Skeletal muscle tissue (tissue), 4 donors: ENCODE measurements around the gene TESK2. TPM values are rescaled to one million over a fixed set of nuclear protein-coding genes. Genes with fewer than 3 reads are reported as not detected.
A peak's percentile ranks its signal among the peaks of the same experiment; 100 is the strongest.

ENCODE experiments used
- H3K27ac ChIP-seq: one replicate; pipeline ENCODE4 v1.7.0; 2013; ENCODE audit warnings: mild to moderate bottlenecking, low read depth, low read length, inconsistent platforms
- H3K27me3 ChIP-seq, 3 donors: one replicate each; pipeline ENCODE4 v1.7.0; 2013; ENCODE audit warnings: low read length in 3 of 3; ENCODE audit not compliant: control insufficient read depth in 3 of 3, insufficient read depth in 3 of 3
- H3K36me3 ChIP-seq, 3 donors: one replicate each; pipeline ENCODE4 v1.7.0; 2013; ENCODE audit warnings: low read length in 3 of 3; ENCODE audit not compliant: control insufficient read depth in 3 of 3, insufficient read depth in 3 of 3
- H3K4me1 ChIP-seq, 3 donors: one replicate each; pipeline ENCODE4 v1.7.0; 2013; ENCODE audit warnings: low read length in 3 of 3, mild to moderate bottlenecking in 3 of 3; ENCODE audit not compliant: control insufficient read depth in 3 of 3, insufficient read depth in 3 of 3
- H3K4me3 ChIP-seq, 3 donors: one replicate each; pipeline ENCODE4 v1.7.0; 2013; ENCODE audit warnings: low read length in 3 of 3
- H3K9ac ChIP-seq, 3 donors: one replicate each; pipeline ENCODE4 v1.7.0; 2013; ENCODE audit warnings: low read length in 3 of 3, mild to moderate bottlenecking in 3 of 3, moderate library complexity in 2 of 3, low read depth in 1 of 3
- H3K9me3 ChIP-seq, 3 donors: one replicate each; pipeline ENCODE4 v1.7.0; 2013; ENCODE audit warnings: low read length in 3 of 3; ENCODE audit not compliant: control insufficient read depth in 3 of 3
- total RNA-seq: library from RNA; depleted of rRNA; stranded (reverse); fragments of >200 nt; gene quantifications from one replicate; pipeline ENCODE4 v1.2.3, GENCODE V29; 2014
- donor health status: Osteomylitis.

The TESK2 gene
- total RNA-seq, 1 donor from 2014 or later: 2.6 TPM

DNA sequence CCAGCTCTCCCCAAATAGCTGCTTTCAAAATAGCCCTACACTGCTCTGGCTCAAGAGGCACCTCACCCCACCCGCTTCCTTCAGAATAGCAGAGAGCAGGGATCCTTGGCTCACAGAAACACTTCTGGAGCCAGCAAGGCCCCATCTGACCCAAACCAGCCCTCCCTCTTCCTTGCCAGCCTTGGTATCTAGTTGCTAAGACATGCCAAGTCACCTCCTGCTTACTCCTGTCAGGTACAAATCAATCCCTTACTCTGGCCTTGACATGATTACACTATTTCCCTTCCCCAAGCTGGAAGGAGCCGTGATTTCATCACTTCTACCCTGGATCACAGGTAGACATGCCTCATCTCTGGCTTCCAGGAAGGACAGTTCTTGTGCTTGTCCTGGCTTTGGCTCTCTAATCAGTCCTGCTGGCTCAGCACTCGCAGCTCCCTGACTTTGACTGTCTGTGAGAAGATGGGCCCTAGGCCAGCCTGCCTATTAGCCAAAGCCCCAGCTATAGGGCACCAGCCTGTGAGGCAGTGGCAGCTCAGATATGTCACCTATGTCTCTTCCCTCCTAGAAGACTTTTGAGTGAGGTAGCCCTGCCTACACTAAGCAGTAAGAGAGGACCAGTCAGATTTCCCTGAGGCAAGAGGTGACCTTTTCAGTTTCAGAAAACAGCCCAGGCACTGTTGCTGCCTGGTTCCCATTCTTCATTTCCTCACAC lies 141.8 kb downstream of the TESK2 start:
- H3K9me3 ChIP-seq: no peaks in the 10 kb centered on the region
- H3K27me3 ChIP-seq: no peaks in the 10 kb centered on the region
- peaks cover 47 to 64% (median 49%) of the 10 kb centered on the region in 3 donors for H3K4me1 ChIP-seq
- H3K9ac ChIP-seq: peak overlapping the region; percentile 40 to 65 (median 46)
- peaks cover 12 to 16% (median 12%) of the 10 kb centered on the region in 3 donors for H3K36me3 ChIP-seq
- peak overlapping the region; percentile 93 for H3K27ac ChIP-seq
- H3K4me3 ChIP-seq: peak overlapping the region in 2 of 3 donors; percentile 7 to 8

DNA sequence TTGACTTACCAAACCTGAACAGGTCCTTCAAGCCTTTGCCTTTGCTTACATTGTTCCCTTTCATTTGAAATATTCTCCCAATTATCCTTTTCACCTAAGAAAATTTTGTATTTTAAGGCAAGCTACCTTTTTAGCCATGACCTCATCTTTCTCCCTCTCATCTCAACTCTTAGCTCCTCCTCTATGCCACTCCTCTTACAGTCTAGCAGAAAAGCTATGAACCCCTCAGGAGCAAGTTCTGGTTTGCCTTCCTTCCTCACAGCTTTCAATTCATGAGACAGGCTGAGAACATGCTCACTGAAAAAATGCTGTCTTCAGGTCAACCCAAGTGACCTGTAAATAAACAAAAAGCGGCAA lies 142.4 kb downstream of the TESK2 start:
- Histone ChIP-seq H3K9ac (peak overlapping the region; percentile 40 to 65 (median 46)), H3K4me3 (peak overlapping the region in 2 of 3 donors; percentile 8 to 35), H3K4me1 (peaks cover 41 to 59% (median 44%) of the 10 kb centered on the region in 3 donors), H3K27ac (peak overlapping the region; percentile 93), H3K9me3 (no peaks in the 10 kb centered on the region), H3K36me3 (peaks cover 17 to 20% (median 17%) of the 10 kb centered on the region in 3 donors), H3K27me3 (no peaks in the 10 kb centered on the region)

DNA sequence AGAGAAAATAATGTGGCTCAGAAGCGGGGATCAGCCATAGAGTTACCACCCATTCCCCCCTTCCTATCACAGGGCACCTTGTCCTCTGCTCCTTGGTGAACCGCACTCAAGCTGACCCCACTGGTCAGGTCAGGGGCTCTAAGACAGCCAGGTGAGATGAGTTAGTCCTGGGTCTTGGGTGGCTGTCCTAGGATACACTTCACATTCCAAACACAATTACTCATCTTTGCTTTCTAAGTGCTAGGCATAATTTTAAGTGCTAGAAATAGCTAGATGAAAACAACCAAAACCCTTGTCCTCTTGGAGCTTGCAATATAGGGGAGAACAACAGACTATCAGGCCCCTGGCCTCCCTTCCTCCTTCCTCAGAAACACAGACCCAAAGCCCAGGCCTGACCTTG lies 142.9 kb downstream of the TESK2 start:
- Histone ChIP-seq H3K27ac (peak overlapping the region; percentile 93), H3K36me3 (peaks cover 23 to 26% (median 23%) of the 10 kb centered on the region in 3 donors), H3K27me3 (no peaks in the 10 kb centered on the region), H3K4me1 (peaks cover 38 to 59% (median 42%) of the 10 kb centered on the region in 3 donors), H3K9me3 (no peaks in the 10 kb centered on the region), H3K4me3 (peak overlapping the region in 2 of 3 donors; percentile 8 to 52), H3K9ac (peak overlapping the region; percentile 40 to 65 (median 46))

GRCh38 chr1:45346473-45346872 lies 144.5 kb downstream of the TESK2 start:
- H3K36me3 ChIP-seq: peaks cover 37 to 38% (median 37%) of the 10 kb centered on the region in 3 donors
- no peak overlapping the region for H3K4me3 ChIP-seq
- peaks cover 40 to 71% (median 48%) of the 10 kb centered on the region in 3 donors for H3K4me1 ChIP-seq
- H3K9me3 ChIP-seq: no peaks in the 10 kb centered on the region
- H3K27me3 ChIP-seq: no peaks in the 10 kb centered on the region
- H3K27ac ChIP-seq: peak overlapping the region; percentile 93
- no peak overlapping the region for H3K9ac ChIP-seq

GRCh38 chr1:45345014-45345413 lies 145.9 kb downstream of the TESK2 start:
- Histone ChIP-seq H3K27ac (no peak overlapping the region), H3K4me1 (peaks cover 43 to 70% (median 52%) of the 10 kb centered on the region in 3 donors), H3K9me3 (no peaks in the 10 kb centered on the region), H3K4me3 (no peak overlapping the region), H3K27me3 (no peaks in the 10 kb centered on the region), H3K36me3 (peaks cover 37 to 42% (median 37%) of the 10 kb centered on the region in 3 donors), H3K9ac (no peak overlapping the region)

- Histone ChIP-seq H3K36me3 (peaks cover 37 to 43% (median 37%) of the 10 kb centered on the region in 3 donors), H3K4me1 (peaks cover 40 to 67% (median 49%) of the 10 kb centered on the region in 3 donors), H3K27ac (no peak overlapping the region), H3K9ac (peak overlapping the region in 1 of 3 donors; percentile 41), H3K9me3 (no peaks in the 10 kb centered on the region), H3K4me3 (no peak overlapping the region), H3K27me3 (no peaks in the 10 kb centered on the region)
Observed at GRCh38 chr1:45344499-45344898, 146.5 kb downstream of the TESK2 start.

GRCh38 chr1:45340816-45341466 lies 150.0 kb downstream of the TESK2 start:
- Histone ChIP-seq H3K9ac (peak overlapping the region; percentile 96 to 99 (median 98)), H3K9me3 (no peaks in the 10 kb centered on the region), H3K4me3 (peak overlapping the region; percentile 95 to 99 (median 95))

GRCh38 chr1:45339789-45340558 lies 151.0 kb downstream of the TESK2 start, which contains the start of the genes MUTYH and TOE1:
Gene MUTYH (minus strand): TSS chr1:45340440. CDS start chr1:45334505, 5,935 bp downstream.
Gene TOE1 (plus strand): TSS chr1:45340170. CDS start chr1:45340253, 83 bp downstream.
- H3K9ac ChIP-seq: peak within 1 kb of the TSS; percentile 96 to 99 (median 98)
- no peaks in the 10 kb centered on the region for H3K27me3 ChIP-seq
- peaks cover 34 to 38% (median 34%) of the 10 kb centered on the region in 3 donors for H3K36me3 ChIP-seq
- peak within 1 kb of the TSS; percentile 97 for H3K27ac ChIP-seq
- peak within 1 kb of the TSS; percentile 95 to 99 (median 95) for H3K4me3 ChIP-seq
- peaks cover 18 to 44% (median 27%) of the 10 kb centered on the region in 3 donors for H3K4me1 ChIP-seq
- no peaks in the 10 kb centered on the region for H3K9me3 ChIP-seq

More at GRCh38 chr1:45340816-45341466, 150.0 kb downstream of the TESK2 start:
- Histone ChIP-seq H3K27me3 (no peaks in the 10 kb centered on the region), H3K36me3 (peaks cover 37 to 46% (median 37%) of the 10 kb centered on the region in 3 donors), H3K4me1 (peaks cover 18 to 46% (median 27%) of the 10 kb centered on the region in 3 donors), H3K27ac (peak overlapping the region; percentile 97)

- Histone ChIP-seq H3K4me3 (no peak overlapping the region), H3K27me3 (no peaks in the 10 kb centered on the region), H3K36me3 (peaks cover 30 to 32% (median 31%) of the 10 kb centered on the region in 3 donors), H3K9me3 (no peaks in the 10 kb centered on the region), H3K9ac (no peak overlapping the region), H3K27ac (no peak overlapping the region), H3K4me1 (peaks cover 18 to 41% (median 25%) of the 10 kb centered on the region in 3 donors)
Observed at GRCh38 chr1:45337630-45338325, 153.2 kb downstream of the TESK2 start.
